Stimulated activated CD4-positive, alpha-beta T cell treated with anti-CD3 and anti-CD28 coated beads, Interleukin-4, amount 100 ng/mL, for 1 hour (primary cell): ENCODE measurements around the gene PMVK.

ENCODE experiments used
- DNase-seq: peaks from one replicate; pipeline ENCODE4 v3.0.0-alpha.2; 2020

The PMVK gene

DNA sequence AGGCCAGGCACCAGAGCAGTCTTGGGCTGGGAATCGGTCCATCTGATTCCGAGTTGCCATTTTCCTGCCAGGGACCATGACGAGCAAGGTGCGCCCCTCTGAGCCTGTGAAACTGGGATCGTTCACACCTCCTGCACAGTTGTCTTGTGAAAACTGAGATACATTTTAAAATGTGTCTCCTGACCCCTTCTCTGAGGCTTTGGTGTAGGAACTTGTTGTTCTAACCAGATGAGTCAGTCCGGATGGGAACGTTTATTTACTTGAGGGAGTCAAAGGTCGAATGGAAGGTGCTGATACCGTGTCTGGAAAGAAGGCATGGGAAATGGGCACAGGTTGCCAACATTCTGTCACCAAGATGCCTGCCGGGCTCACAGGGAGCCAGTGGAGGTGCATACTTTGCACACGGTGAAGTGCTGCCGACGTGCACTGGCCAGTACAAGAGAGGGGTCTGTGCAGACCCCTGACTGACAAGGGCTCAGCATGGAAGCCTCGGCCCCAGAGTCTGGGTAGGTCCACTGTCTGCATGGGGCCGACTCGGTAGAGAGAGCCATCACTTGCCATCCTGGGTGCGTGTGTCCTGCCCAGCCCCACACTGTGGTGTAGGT lies 59.0 kb downstream of the PMVK start:
- no peak for DNase-seq

- DNase-seq: no peak
Observed at GRCh38 chr1:154876842-154877369, 59.6 kb downstream of the PMVK start.
